Measurements from ENCODE around the gene STARD3. TPM values are rescaled to one million over a fixed set of nuclear protein-coding genes. Genes with fewer than 3 reads are reported as not detected.
A peak's percentile ranks its signal among the peaks of the same experiment; 100 is the strongest.

The STARD3 gene
- total RNA-seq, 2 donors from 2014 or later, result 60.3 to 60.5 TPM

DNA sequence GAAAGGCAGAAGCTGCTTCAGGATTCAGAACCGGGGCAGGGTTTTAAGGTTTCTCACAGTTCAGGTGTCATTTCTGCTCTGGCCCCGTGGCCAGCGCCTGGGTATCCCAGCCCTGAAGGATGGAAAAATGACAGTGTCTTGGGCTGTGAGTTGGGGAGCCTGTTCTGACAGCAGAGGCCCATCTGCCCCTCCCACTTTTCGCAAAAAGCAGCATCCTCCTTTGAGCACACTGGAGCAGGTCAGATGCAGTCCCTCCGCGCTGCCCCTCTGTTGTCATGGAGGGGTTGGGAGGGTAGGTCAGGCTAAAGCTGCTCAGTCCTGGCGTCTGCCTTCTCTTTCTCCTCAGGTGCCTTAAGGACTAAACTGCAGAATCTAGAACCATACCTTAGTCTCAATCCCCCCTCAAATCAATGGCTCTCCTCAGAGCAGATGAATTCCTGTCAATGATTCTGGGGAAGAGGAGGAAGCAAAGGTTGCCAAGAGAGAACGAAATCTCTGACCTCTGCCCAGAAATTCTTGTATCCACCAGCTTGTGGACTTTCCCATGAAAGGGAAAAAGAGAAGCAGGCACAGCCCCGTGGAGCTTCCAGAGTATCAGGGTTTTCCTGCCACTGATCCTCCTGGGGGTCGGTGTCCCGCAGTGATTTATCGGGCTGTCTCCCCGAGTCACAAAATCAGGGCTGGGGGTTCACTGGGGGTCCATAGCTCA is 36.5 kb upstream of the STARD3 start:
- H3K27me3 ChIP-seq (ENCODE audit: control insufficient read depth, insufficient read depth, low read length, poor library complexity, severe bottlenecking), result peaks cover 100% of the 10 kb centered on the region
- TF ChIP-seq, protein P1, sequence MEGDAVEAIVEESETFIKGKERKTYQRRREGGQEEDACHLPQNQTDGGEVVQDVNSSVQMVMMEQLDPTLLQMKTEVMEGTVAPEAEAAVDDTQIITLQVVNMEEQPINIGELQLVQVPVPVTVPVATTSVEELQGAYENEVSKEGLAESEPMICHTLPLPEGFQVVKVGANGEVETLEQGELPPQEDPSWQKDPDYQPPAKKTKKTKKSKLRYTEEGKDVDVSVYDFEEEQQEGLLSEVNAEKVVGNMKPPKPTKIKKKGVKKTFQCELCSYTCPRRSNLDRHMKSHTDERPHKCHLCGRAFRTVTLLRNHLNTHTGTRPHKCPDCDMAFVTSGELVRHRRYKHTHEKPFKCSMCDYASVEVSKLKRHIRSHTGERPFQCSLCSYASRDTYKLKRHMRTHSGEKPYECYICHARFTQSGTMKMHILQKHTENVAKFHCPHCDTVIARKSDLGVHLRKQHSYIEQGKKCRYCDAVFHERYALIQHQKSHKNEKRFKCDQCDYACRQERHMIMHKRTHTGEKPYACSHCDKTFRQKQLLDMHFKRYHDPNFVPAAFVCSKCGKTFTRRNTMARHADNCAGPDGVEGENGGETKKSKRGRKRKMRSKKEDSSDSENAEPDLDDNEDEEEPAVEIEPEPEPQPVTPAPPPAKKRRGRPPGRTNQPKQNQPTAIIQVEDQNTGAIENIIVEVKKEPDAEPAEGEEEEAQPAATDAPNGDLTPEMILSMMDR (conservative IDR thresholded peaks at IDR 0.05), result no peak
- Mint-ChIP-seq H3K36me3 (ENCODE audit: low read depth) (no peaks in the 10 kb centered on the region), H3K27ac (no peak overlapping the region), H3K4me3 (no peak overlapping the region), H3K27me3 (ENCODE audit: insufficient read depth) (peaks cover 99% of the 10 kb centered on the region), H3K4me1 (peaks cover 7% of the 10 kb centered on the region), H3K9me3 (no peaks in the 10 kb centered on the region)
- peak; percentile 59 for DNase-seq
- 3 to 5% methylated on average over 6 to 13 of the region's 13 CpGs for WGBS, 2 experiments (ENCODE audit: insufficient coverage in 1 of 2, insufficient read length in 1 of 2)
- no peaks in the 10 kb centered on the region for H3K36me3 ChIP-seq (ENCODE audit: control insufficient read depth, insufficient read depth, low read length)
- H3K9ac ChIP-seq (ENCODE audit: extremely low read depth, low read length, poor library complexity, severe bottlenecking), result no peak overlapping the region
- H3K27ac ChIP-seq (ENCODE audit: low read depth, low read length), result no peak overlapping the region
- H3K9me3 ChIP-seq (ENCODE audit: control insufficient read depth, low read length), result no peaks in the 10 kb centered on the region
- no peak overlapping the region for H3K4me3 ChIP-seq (ENCODE audit: low read length)
- no peaks in the 10 kb centered on the region for H3K4me1 ChIP-seq (ENCODE audit: control insufficient read depth, insufficient read depth, low read length)

DNA sequence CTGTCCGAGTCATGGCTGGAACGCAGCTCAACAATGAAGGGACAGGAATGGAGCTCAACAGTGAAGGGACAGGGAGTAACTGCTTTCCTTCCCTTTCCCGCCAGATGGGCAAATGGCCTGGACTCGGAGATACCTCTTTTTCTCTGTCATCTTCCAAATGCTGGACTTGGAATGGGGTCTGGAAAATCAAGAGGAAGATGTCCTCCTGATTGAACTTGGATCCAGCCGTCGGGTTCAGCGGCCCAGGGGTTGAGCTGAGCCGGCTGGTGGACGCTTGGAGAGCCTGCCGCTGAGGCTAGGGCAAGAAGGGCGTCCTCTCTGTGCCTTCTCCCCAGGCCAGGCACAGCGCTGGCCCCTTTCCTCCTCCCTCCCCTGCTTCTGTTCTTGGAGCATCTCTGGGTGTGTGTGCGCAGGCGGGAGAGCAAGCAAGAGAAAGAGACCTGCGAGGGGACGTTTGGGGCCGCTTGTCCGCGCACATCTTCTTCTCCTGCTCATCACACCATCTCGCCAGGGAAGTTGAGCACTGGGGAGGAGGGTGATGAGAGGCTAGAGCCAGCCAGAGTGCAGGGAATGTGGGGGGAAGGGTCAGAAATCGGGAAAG is 35.8 kb upstream of the STARD3 start:
- Histone ChIP-seq H3K4me3 (ENCODE audit: low read length) (no peak overlapping the region), H3K9me3 (ENCODE audit: control insufficient read depth, low read length) (no peaks in the 10 kb centered on the region), H3K9ac (ENCODE audit: extremely low read depth, low read length, poor library complexity, severe bottlenecking) (no peak overlapping the region), H3K27me3 (ENCODE audit: control insufficient read depth, insufficient read depth, low read length, poor library complexity, severe bottlenecking) (peaks cover 100% of the 10 kb centered on the region), H3K36me3 (ENCODE audit: control insufficient read depth, insufficient read depth, low read length) (no peaks in the 10 kb centered on the region), H3K27ac (ENCODE audit: low read depth, low read length) (no peak overlapping the region), H3K4me1 (ENCODE audit: control insufficient read depth, insufficient read depth, low read length) (no peaks in the 10 kb centered on the region)
- 3 to 5% methylated on average over 3 to 20 of the region's 21 CpGs for WGBS, 2 experiments (ENCODE audit: insufficient coverage in 1 of 2, insufficient read length in 1 of 2)
- Mint-ChIP-seq H3K27ac (no peak overlapping the region), H3K9me3 (no peaks in the 10 kb centered on the region), H3K4me3 (no peak overlapping the region), H3K4me1 (peaks cover 7% of the 10 kb centered on the region), H3K27me3 (ENCODE audit: insufficient read depth) (peaks cover 98% of the 10 kb centered on the region), H3K36me3 (ENCODE audit: low read depth) (no peaks in the 10 kb centered on the region)
- TF ChIP-seq, protein P1 (conservative IDR thresholded peaks at IDR 0.05), result no peak
- DNase-seq, result peak; percentile 84

DNA sequence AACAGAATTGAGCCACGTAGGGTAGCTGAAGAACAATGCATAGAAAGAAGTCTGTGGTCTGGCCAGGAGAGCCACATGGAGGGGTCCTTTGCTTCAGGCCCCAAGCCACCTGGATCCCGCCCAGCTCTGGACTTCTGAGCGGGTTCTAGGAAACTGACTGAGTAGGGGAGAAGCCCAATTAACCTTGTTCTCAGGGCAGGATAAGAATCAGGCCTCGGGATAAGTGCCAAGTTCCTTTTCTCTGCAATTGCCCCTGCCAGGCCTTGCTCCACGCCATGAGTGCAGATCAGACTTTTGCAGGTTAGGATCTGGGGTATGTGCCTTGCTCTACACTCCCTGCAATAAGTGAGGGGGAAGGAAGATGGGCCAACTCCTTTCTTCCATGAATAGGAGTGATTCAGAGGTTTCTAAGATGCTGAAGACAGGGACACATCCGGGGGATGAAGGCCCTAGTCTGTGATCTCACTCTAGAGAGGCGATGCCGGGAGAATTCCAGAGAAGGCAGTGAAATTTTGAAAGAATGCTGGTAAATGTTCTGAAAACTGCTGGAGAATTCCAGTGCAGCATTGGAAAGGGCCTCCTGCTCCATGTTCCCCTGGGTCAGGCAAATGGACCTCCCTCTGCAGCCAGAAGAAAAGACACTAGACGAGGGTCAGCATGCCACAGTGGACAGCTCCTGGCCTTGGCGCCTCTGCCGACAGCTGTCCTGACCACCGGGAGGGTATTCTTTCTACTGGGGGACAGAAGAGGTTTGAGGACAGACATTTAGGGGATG is 35.0 kb upstream of the STARD3 start:
- peaks cover 6% of the 10 kb centered on the region for H3K4me1 Mint-ChIP-seq
- H3K4me3 Mint-ChIP-seq, result no peak overlapping the region
- Histone ChIP-seq H3K36me3 (ENCODE audit: control insufficient read depth, insufficient read depth, low read length) (no peaks in the 10 kb centered on the region), H3K4me1 (ENCODE audit: control insufficient read depth, insufficient read depth, low read length) (no peaks in the 10 kb centered on the region), H3K9me3 (ENCODE audit: control insufficient read depth, low read length) (no peaks in the 10 kb centered on the region), H3K4me3 (ENCODE audit: low read length) (no peak overlapping the region), H3K27me3 (ENCODE audit: control insufficient read depth, insufficient read depth, low read length, poor library complexity, severe bottlenecking) (peaks cover 100% of the 10 kb centered on the region), H3K27ac (ENCODE audit: low read depth, low read length) (no peak overlapping the region), H3K9ac (ENCODE audit: extremely low read depth, low read length, poor library complexity, severe bottlenecking) (no peak overlapping the region)
- H3K27me3 Mint-ChIP-seq (ENCODE audit: insufficient read depth), result peaks cover 98% of the 10 kb centered on the region
- no peak overlapping the region for H3K27ac Mint-ChIP-seq
- no peaks in the 10 kb centered on the region for H3K9me3 Mint-ChIP-seq
- DNase-seq, result peak; percentile 69
- 6 to 13% methylated on average over 7 to 12 of the region's 12 CpGs for WGBS, 2 experiments (ENCODE audit: insufficient coverage in 1 of 2, insufficient read length in 1 of 2)
- no peaks in the 10 kb centered on the region for H3K36me3 Mint-ChIP-seq (ENCODE audit: low read depth)
- TF ChIP-seq, protein P1 (conservative IDR thresholded peaks at IDR 0.05), result no peak
